ENCODE measurements around the gene PTPRD. TPM values are rescaled to one million over a fixed set of nuclear protein-coding genes. Genes with fewer than 3 reads are reported as not detected.

The PTPRD gene
- total and polyA plus RNA-seq, 2 donors (not counting 1 experiment from before 2014, with no cell fraction given), result 0.35 to 4.8 TPM

DNA sequence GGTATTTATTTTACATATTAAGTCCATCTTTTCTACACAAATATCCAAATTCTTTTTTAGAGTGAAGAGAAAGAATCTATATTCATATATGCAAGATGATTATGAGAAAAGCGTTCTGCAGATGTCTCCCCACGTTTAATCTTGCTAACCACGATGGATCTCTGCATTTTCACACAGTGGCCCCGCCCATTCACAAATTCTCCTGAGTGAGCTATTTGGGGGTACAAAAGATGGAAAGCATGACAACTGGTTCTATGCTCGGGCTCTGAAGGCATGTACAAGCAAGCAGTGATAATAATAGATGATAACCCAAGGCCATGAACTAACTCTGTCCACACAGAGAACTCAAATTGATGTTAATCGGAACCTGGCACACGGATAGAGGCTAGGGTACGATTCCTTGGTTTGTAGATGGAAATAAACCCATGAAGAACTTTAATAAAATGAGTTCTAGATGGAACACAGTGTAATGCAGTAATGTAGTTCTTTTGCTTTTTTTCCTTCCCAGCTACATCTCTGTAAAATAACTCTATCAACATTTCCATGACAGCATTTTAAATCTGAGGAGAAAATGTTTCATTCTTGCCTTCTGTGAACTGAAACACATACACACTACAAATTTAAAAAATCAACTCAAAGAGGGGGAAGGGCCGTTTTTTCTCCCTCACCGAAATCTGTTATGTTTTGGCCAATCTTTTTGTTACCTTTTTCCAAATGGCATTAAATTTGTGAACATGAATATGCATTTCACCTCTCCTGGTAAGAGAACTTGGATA is 1961.5 kb downstream of the PTPRD start:
- no peak overlapping the region for H3K4me2 ChIP-seq (ENCODE audit: extremely low read depth, insufficient read depth, low read length)
- TF ChIP-seq, protein P1, sequence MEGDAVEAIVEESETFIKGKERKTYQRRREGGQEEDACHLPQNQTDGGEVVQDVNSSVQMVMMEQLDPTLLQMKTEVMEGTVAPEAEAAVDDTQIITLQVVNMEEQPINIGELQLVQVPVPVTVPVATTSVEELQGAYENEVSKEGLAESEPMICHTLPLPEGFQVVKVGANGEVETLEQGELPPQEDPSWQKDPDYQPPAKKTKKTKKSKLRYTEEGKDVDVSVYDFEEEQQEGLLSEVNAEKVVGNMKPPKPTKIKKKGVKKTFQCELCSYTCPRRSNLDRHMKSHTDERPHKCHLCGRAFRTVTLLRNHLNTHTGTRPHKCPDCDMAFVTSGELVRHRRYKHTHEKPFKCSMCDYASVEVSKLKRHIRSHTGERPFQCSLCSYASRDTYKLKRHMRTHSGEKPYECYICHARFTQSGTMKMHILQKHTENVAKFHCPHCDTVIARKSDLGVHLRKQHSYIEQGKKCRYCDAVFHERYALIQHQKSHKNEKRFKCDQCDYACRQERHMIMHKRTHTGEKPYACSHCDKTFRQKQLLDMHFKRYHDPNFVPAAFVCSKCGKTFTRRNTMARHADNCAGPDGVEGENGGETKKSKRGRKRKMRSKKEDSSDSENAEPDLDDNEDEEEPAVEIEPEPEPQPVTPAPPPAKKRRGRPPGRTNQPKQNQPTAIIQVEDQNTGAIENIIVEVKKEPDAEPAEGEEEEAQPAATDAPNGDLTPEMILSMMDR (conservative IDR thresholded peaks at IDR 0.05 in 1 of 2, IDR thresholded peaks at IDR 0.05 in 1 of 2; ENCODE audit: low read depth in 1 of 2, low read length in 2 of 2), result no peak
- no peak for TF ChIP-seq EZH2 (IDR thresholded peaks at IDR 0.05; ENCODE audit: low read length, missing control alignments)
- DNase-seq (ENCODE audit: low read depth in 2 of 2), result no peak
- no peak overlapping the region for H2AFZ ChIP-seq (ENCODE audit: low read length)
- H3K27me3 ChIP-seq (ENCODE audit: control insufficient read depth, insufficient read depth, low read length), result no peaks in the 10 kb centered on the region
- no peak overlapping the region for H3K9ac ChIP-seq (ENCODE audit: insufficient read depth, low read length)
- no peaks in the 10 kb centered on the region for H3K79me2 ChIP-seq (ENCODE audit: control insufficient read depth, insufficient read depth, low read length)
- no peak overlapping the region for H3K27ac ChIP-seq (ENCODE audit: insufficient read depth, low read length)
- H3K4me1 ChIP-seq (ENCODE audit: control insufficient read depth, extremely low read depth, insufficient read depth, low read length), result no peaks in the 10 kb centered on the region
- H3K9me3 ChIP-seq (ENCODE audit: control insufficient read depth, insufficient read depth, low read depth, low read length), result no peaks in the 10 kb centered on the region
- H3K4me3 ChIP-seq (replicated peaks in 1 of 4; ENCODE audit: control extremely low read depth in 1 of 4, insufficient read depth in 1 of 4, low read depth in 3 of 4, low read length in 4 of 4), result no peak overlapping the region
- no peaks in the 10 kb centered on the region for H3K36me3 ChIP-seq (ENCODE audit: control insufficient read depth, insufficient read depth, low read length)
- no peaks in the 10 kb centered on the region for H4K20me1 ChIP-seq (ENCODE audit: control insufficient read depth, extremely low read depth, insufficient read depth, low read length)

DNA sequence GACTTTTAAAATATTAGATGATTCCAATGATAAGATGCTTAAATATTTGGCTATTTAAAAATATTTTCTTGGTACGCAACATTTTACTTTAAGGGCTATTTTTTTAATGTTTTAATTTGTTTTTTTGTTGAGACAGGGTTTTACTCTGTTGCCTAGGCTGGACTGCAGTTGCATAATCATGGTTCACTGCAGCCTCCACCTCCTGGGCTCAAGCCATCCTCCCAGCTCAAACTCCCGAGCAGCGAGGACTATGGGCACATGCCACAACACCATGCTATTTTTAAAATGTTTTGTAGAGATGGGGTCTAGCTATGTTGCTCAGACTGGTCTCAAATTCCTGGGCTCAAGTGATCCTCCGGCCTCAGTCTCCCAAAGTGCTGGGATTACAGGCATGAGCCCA is 1963.0 kb downstream of the PTPRD start:
- no peaks in the 10 kb centered on the region for H3K79me2 ChIP-seq (ENCODE audit: control insufficient read depth, insufficient read depth, low read length)
- no peaks in the 10 kb centered on the region for H3K4me1 ChIP-seq (ENCODE audit: control insufficient read depth, extremely low read depth, insufficient read depth, low read length)
- no peaks in the 10 kb centered on the region for H3K36me3 ChIP-seq (ENCODE audit: control insufficient read depth, insufficient read depth, low read length)
- H4K20me1 ChIP-seq (ENCODE audit: control insufficient read depth, extremely low read depth, insufficient read depth, low read length), result no peaks in the 10 kb centered on the region
- H3K27ac ChIP-seq (ENCODE audit: insufficient read depth, low read length), result no peak overlapping the region
- no peak overlapping the region for H3K9ac ChIP-seq (ENCODE audit: insufficient read depth, low read length)
- no peak overlapping the region for H2AFZ ChIP-seq (ENCODE audit: low read length)
- DNase-seq (ENCODE audit: low read depth in 2 of 2), result no peak
- no peak overlapping the region for H3K4me3 ChIP-seq (replicated peaks in 1 of 4; ENCODE audit: control extremely low read depth in 1 of 4, insufficient read depth in 1 of 4, low read depth in 3 of 4, low read length in 4 of 4)
- H3K4me2 ChIP-seq (ENCODE audit: extremely low read depth, insufficient read depth, low read length), result no peak overlapping the region
- H3K27me3 ChIP-seq (ENCODE audit: control insufficient read depth, insufficient read depth, low read length), result no peaks in the 10 kb centered on the region
- TF ChIP-seq, protein P1 (conservative IDR thresholded peaks at IDR 0.05 in 1 of 2, IDR thresholded peaks at IDR 0.05 in 1 of 2; ENCODE audit: low read depth in 1 of 2, low read length in 2 of 2), result no peak
- TF ChIP-seq EZH2 (IDR thresholded peaks at IDR 0.05; ENCODE audit: low read length, missing control alignments), result no peak
- H3K9me3 ChIP-seq (ENCODE audit: control insufficient read depth, insufficient read depth, low read depth, low read length), result no peaks in the 10 kb centered on the region

DNA sequence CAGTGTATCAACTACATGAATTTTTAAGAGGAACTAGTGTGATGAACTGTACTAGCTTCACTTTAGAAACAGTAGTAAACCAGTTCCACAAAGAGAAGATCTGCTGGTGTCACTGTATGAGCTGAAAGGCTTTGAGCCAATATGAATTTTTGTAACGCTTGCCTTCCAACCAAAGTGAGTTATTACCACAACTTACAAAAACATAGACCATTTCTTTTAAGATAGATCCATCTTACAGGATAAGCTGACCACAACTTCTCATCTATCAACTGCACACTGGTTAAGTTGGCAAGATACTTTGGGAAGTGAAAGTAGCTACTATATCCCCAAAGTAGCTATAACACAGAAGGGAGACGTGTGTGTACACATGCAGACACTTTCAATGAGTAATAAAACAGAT is 1963.6 kb downstream of the PTPRD start:
- peak; percentile 17 to 81 for DNase-seq (ENCODE audit: low read depth in 2 of 2)
- TF ChIP-seq EZH2 (IDR thresholded peaks at IDR 0.05; ENCODE audit: low read length, missing control alignments), result no peak
- TF ChIP-seq, protein P1 (conservative IDR thresholded peaks at IDR 0.05 in 1 of 2, IDR thresholded peaks at IDR 0.05 in 1 of 2; ENCODE audit: low read depth in 1 of 2, low read length in 2 of 2), result no peak
- H3K4me3 ChIP-seq (replicated peaks in 1 of 4; ENCODE audit: control extremely low read depth in 1 of 4, insufficient read depth in 1 of 4, low read depth in 3 of 4, low read length in 4 of 4), result no peak overlapping the region
- no peak overlapping the region for H3K9ac ChIP-seq (ENCODE audit: insufficient read depth, low read length)
- H3K79me2 ChIP-seq (ENCODE audit: control insufficient read depth, insufficient read depth, low read length), result no peaks in the 10 kb centered on the region
- H3K27me3 ChIP-seq (ENCODE audit: control insufficient read depth, insufficient read depth, low read length), result no peaks in the 10 kb centered on the region
- H3K27ac ChIP-seq (ENCODE audit: insufficient read depth, low read length), result no peak overlapping the region
- H4K20me1 ChIP-seq (ENCODE audit: control insufficient read depth, extremely low read depth, insufficient read depth, low read length), result no peaks in the 10 kb centered on the region
- no peaks in the 10 kb centered on the region for H3K36me3 ChIP-seq (ENCODE audit: control insufficient read depth, insufficient read depth, low read length)
- H2AFZ ChIP-seq (ENCODE audit: low read length), result no peak overlapping the region
- H3K4me2 ChIP-seq (ENCODE audit: extremely low read depth, insufficient read depth, low read length), result no peak overlapping the region
- H3K9me3 ChIP-seq (ENCODE audit: control insufficient read depth, insufficient read depth, low read depth, low read length), result no peaks in the 10 kb centered on the region
- H3K4me1 ChIP-seq (ENCODE audit: control insufficient read depth, extremely low read depth, insufficient read depth, low read length), result no peaks in the 10 kb centered on the region

Data from fibroblast of lung (primary cell).